A549 (cell line): Measurements from ENCODE around the gene ADGRG6. TPM values are rescaled to one million over a fixed set of nuclear protein-coding genes. Genes with fewer than 3 reads are reported as not detected.

ENCODE experiments used
- ATAC-seq, 2 experiments: fragments of 200-7000 bp in 1 of 2; fragments of >200 bp in 1 of 2; cut with Nextera tagmentation in 1 of 2; cut with Tn5 transposase in 1 of 2; 3 replicates each; pipeline versions ENCODE4 v1.8.0 to v1.9.1; 2018 to 2020; ENCODE audit warnings: mild to moderate bottlenecking in 1 of 2, moderate library complexity in 1 of 2
- CTCF ChIA-PET: fragments of 300-600 bp; sonication (Branson Sonifier 250); formaldehyde crosslinking; extraction: SDS; loops from one replicate; lab custom pipeline; 2021; ENCODE audit warnings: antibody characterized with exemption, inconsistent platforms; lab: Yijun Ruan, JAX
- POLR2A ChIA-PET: fragments of 350-600 bp; formaldehyde crosslinking; extraction: SDS; loops from one replicate; lab custom pipeline; 2021; ENCODE audit warnings: antibody characterized with exemption, inconsistent platforms; lab: Yijun Ruan, JAX
- DNase-seq, 2 experiments: peaks; one replicate each; pipeline versions ENCODE4 v3.0.0 to v3.0.0-alpha.2; 2011 to 2016; ENCODE audit warnings: low read depth in 1 of 2, low spot score in 1 of 2
- FAIRE-seq: peaks from 2 replicates; lab custom pipeline; 2011; peaks lifted over from hg19 to GRCh38; lab: Jason Lieb, UNC
- H3K27ac ChIP-seq, 2 experiments: fragments of >200 bp; sonication (Bioruptor Twin); formaldehyde crosslinking; 3 replicates each; pipeline ENCODE4 v1.5.1; 2016 to 2017
- H3K4me1 ChIP-seq: fragments of >200 bp; sonication (Bioruptor Twin); formaldehyde crosslinking; 3 replicates; pipeline ENCODE4 v1.6.1; 2016
- H3K4me2 ChIP-seq: fragments of >200 bp; sonication (Bioruptor Twin); formaldehyde crosslinking; 3 replicates; pipeline ENCODE4 v1.6.1; 2016
- H3K4me3 ChIP-seq: fragments of >200 bp; sonication (Bioruptor Twin); formaldehyde crosslinking; 3 replicates; pipeline ENCODE4 v1.5.1; 2016
- H3K9me3 ChIP-seq: fragments of >200 bp; sonication (Bioruptor Twin); formaldehyde crosslinking; 3 replicates; pipeline ENCODE4 v1.6.1; 2016
- CHD2 ChIP-seq: fragments of 150-350 bp; IDR thresholded peaks from 2 replicates; pipeline ENCODE4 v1.6.1; 2014; ENCODE audit warnings: low read length; ENCODE audit not compliant: partially characterized antibody
- E2F6 ChIP-seq: IDR thresholded peaks from 2 replicates; pipeline ENCODE4 v1.6.1; 2012; ENCODE audit warnings: low read depth, borderline replicate concordance
- EHF ChIP-seq: fragments of 250-450 bp; sonication (Bioruptor Pico); IDR thresholded peaks from 2 replicates; pipeline ENCODE4 v1.5.0; 2020; ENCODE audit warnings: mild to moderate bottlenecking
- EHMT2 ChIP-seq: fragments of 200-600 bp; sonication (generic); IDR thresholded peaks from 2 replicates; pipeline ENCODE4 v1.6.1; 2016; ENCODE audit warnings: antibody characterized with exemption, low read depth, mild to moderate bottlenecking, moderate library complexity
- EP300 ChIP-seq, 2 experiments: fragments of >200 bp; sonication (Bioruptor Twin); formaldehyde crosslinking; IDR thresholded peaks; 2 replicates in 1 of 2; 3 replicates in 1 of 2; pipeline ENCODE4 v1.6.1; 2016 to 2017
- ESRRA ChIP-seq: fragments of 150-350 bp; IDR thresholded peaks from 2 replicates; pipeline ENCODE4 v1.6.1; 2014; ENCODE audit warnings: mild to moderate bottlenecking, low read length, borderline replicate concordance
- FOSB ChIP-seq: fragments of 250-450 bp; sonication (Bioruptor Pico); IDR thresholded peaks from 2 replicates; pipeline ENCODE4 v1.5.0; 2020; ENCODE audit warnings: mild to moderate bottlenecking, moderate library complexity
- FOSL2 ChIP-seq, 2 experiments: fragments of 450-650 bp in 1 of 2; fragments of >200 bp in 1 of 2; sonication (Bioruptor Twin) in 1 of 2; formaldehyde crosslinking; IDR thresholded peaks; 2 replicates each; pipeline versions ENCODE4 v1.5.0 to v1.6.1; 2016 to 2020; ENCODE audit warnings: mild to moderate bottlenecking in 1 of 2, moderate library complexity in 1 of 2
- GATA3 ChIP-seq: IDR thresholded peaks from 2 replicates; pipeline ENCODE4 v1.6.1; 2012; ENCODE audit warnings: borderline replicate concordance
- HES2 ChIP-seq: fragments of >200 bp; sonication (Bioruptor Twin); formaldehyde crosslinking; IDR thresholded peaks from 2 replicates; pipeline ENCODE4 v1.6.1; 2016
- HOXB13 ChIP-seq: fragments of 250-450 bp; sonication (Bioruptor Pico); IDR thresholded peaks from 2 replicates; pipeline ENCODE4 v1.5.0; 2020; ENCODE audit warnings: low read depth, mild to moderate bottlenecking, moderate library complexity
- JUN ChIP-seq, 2 experiments: fragments of >200 bp; sonication (Bioruptor Twin); formaldehyde crosslinking; IDR thresholded peaks; 2 replicates in 1 of 2; 3 replicates in 1 of 2; pipeline ENCODE4 v1.6.1; 2016 to 2017
- JUNB ChIP-seq: fragments of >200 bp; sonication (Bioruptor Twin); formaldehyde crosslinking; IDR thresholded peaks from 2 replicates; pipeline ENCODE4 v1.6.1; 2016
- MAX ChIP-seq: IDR thresholded peaks from 2 replicates; pipeline ENCODE4 v1.6.1; 2012
- MAZ ChIP-seq: fragments of 150-350 bp; IDR thresholded peaks from 2 replicates; pipeline ENCODE4 v1.6.1; 2014; ENCODE audit warnings: antibody characterized with exemption, low read depth, low read length, borderline replicate concordance
- NPAS2 ChIP-seq: fragments of 250-450 bp; sonication (Bioruptor Pico); IDR thresholded peaks from 2 replicates; pipeline ENCODE4 v1.8.0; 2022; ENCODE audit warnings: mild to moderate bottlenecking, moderate library complexity, borderline replicate concordance
- PHF8 ChIP-seq: fragments of 200-600 bp; sonication (generic); IDR thresholded peaks from 2 replicates; pipeline ENCODE4 v1.6.1; 2016; ENCODE audit warnings: low read depth, mild to moderate bottlenecking, antibody characterized with exemption, moderate library complexity, borderline replicate concordance
- POLR2A ChIP-seq: IDR thresholded peaks from 2 replicates; pipeline ENCODE4 v1.6.1; 2012; ENCODE audit warnings: mild to moderate bottlenecking, low read length
- RAD21 ChIP-seq, 2 experiments: fragments of >200 bp in 1 of 2; sonication (Bioruptor Twin) in 1 of 2; formaldehyde crosslinking in 1 of 2; IDR thresholded peaks in 1 of 2; conservative IDR thresholded peaks in 1 of 2; 2 replicates in 1 of 2; 3 replicates in 1 of 2; pipeline ENCODE4 v1.6.1; 2012 to 2018; ENCODE audit warnings: inconsistent platforms in 1 of 2
- RFX5 ChIP-seq: fragments of 450-650 bp; IDR thresholded peaks from 2 replicates; pipeline ENCODE4 v1.7.1; 2014; ENCODE audit warnings: antibody characterized with exemption, mild to moderate bottlenecking, moderate library complexity
- SMC3 ChIP-seq: fragments of >200 bp; sonication (Bioruptor Twin); formaldehyde crosslinking; IDR thresholded peaks from 3 replicates; pipeline ENCODE4 v1.6.1; 2018; ENCODE audit warnings: inconsistent platforms
- SREBF2 ChIP-seq: fragments of 450-650 bp; IDR thresholded peaks from 2 replicates; pipeline ENCODE4 v1.6.1; 2014; ENCODE audit warnings: mild to moderate bottlenecking, moderate library complexity
- TFCP2L1 ChIP-seq: fragments of 250-450 bp; sonication (Bioruptor Pico); IDR thresholded peaks from 2 replicates; pipeline ENCODE4 v1.5.0; 2021; ENCODE audit warnings: mild to moderate bottlenecking
- TP53 ChIP-seq: fragments of 250-450 bp; sonication (Bioruptor Pico); IDR thresholded peaks from 2 replicates; pipeline ENCODE4 v1.5.0; 2021; ENCODE audit warnings: mild to moderate bottlenecking, moderate library complexity
- USF2 ChIP-seq: fragments of 450-650 bp; IDR thresholded peaks from 2 replicates; pipeline ENCODE4 v1.6.1; 2014; ENCODE audit warnings: antibody characterized with exemption
- ZC3H11A ChIP-seq: fragments of 450-650 bp; IDR thresholded peaks from 2 replicates; pipeline ENCODE4 v1.6.1; 2014; ENCODE audit warnings: antibody characterized with exemption, mild to moderate bottlenecking
- ZNF302 ChIP-seq: fragments of 250-450 bp; sonication (Bioruptor Pico); IDR thresholded peaks from 2 replicates; pipeline ENCODE4 v1.9.0; 2021; ENCODE audit warnings: inconsistent platforms, mild to moderate bottlenecking, moderate library complexity
- WGBS: methylation state at CpG from one replicate; pipeline ENCODE4 v1.1.6; 2017; ENCODE audit errors: missing lambda C conversion rate; 5-methylcytosine and 5-hydroxymethylcytosine counted together
- polyA plus RNA-seq, 4 experiments: library from polyadenylated mRNA; depleted of rRNA in 3 of 4; stranded (reverse); fragments of >200 nt; fragmentation: RNase III in 1 of 4; extraction: RNeasy Plus Mini Kit Qiagen cat#74134 plus additional on column Dnase treatment in 1 of 4; gene quantifications; 2 replicates in 3 of 4; 3 replicates in 1 of 4; pipeline ENCODE4 v1.2.3, GENCODE V29; 2011 to 2017

Gene ADGRG6
- polyA plus RNA-seq, 2 of the 4 experiments (the other 2 are of a cell fraction): 55.4 to 181 TPM

DNA sequence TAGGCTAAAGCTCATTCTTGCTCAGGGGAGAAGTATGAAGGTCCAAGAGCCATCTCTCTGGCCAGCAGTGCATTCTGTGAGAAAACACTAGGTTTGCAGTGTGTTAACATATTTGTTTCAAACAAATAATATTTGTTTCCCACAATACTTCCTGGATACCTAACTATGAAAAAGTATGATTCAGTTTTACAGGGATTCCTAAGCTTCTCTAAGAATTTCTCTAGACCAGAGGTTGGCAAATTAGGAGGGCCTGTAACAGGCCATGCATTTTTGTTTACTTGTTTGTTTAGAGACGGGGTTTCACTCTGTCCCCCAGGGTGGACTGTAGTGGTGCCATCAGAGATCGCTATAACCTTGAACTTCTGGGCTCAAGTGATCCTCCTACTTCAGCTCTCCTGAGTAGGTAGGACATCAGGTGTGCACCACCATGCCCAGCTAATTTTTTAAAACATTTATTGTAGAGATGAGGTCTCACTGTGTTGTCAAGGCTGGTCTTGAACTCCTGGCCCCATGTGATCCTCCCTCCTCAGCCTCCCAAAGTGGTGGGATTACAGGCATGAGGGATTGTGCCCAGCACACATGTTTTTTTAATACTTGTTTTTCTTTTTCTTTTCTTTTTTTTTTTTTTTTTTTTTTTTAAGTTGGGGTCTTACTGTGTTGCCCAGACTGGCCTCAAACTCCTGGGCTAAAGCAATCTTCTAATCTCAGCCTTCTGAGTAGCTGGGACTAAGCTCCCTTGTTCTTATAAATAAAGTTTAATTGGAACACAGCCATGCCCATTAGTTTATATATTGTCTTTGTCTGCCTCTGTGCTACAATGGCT lies 71.7 kb downstream of the ADGRG6 start:
- ChIA-PET CTCF (interaction anchor here (0.8 to 3.8 kb wide), 7 partner anchors 15 to 211 kb away, joined by 3 to 11 read pairs (median 3); no protein-coding TSS in a partner anchor), POLR2A (interaction anchor here (1.1 kb wide), 1 partner anchor 17 kb away, joined by 3 read pairs; no protein-coding TSS in a partner anchor)
- Histone ChIP-seq H3K27ac (peak overlapping the region; percentile 94 to 97), H3K4me2 (peak overlapping the region; percentile 92), H3K4me3 (no peak overlapping the region), H3K9me3 (no peaks in the 10 kb centered on the region), H3K4me1 (peaks cover 80% of the 10 kb centered on the region)
- DNase-seq (peak in 1 of 2 experiments; percentile 64), FAIRE-seq (no peak), ATAC-seq (peak in 1 of 2 experiments; percentile 50; a peak in 3 of 6 replicates)
- TF ChIP-seq CHD2 (no peak), TP53 (CRISPR knock-in tag) (no peak), E2F6 (no peak), SREBF2 (no peak), ESRRA (no peak), FOSB (CRISPR knock-in tag) (0 out of 2 replicates have a peak, but pooled peaks have one; percentile 12), JUNB (no peak), GATA3 (peak; percentile 71; the same call in 1 of the 2 replicates), RFX5 (no peak), JUN (IDR thresholded peaks at IDR 0.05) (peak in 1 of 2 experiments; percentile 7; a peak in 1 of 5 replicates), FOSL2 (IDR thresholded peaks at IDR 0.05) (no peak), FOSL2 (CRISPR knock-in tag; IDR thresholded peaks at IDR 0.05) (peak; percentile 47), TFCP2L1 (CRISPR knock-in tag) (no peak)
- 0% methylated on average over 2 of the region's 2 CpGs for WGBS

- Histone ChIP-seq H3K4me3 (no peak overlapping the region), H3K27ac (peak overlapping the region; percentile 94 to 97), H3K4me1 (peaks cover 81% of the 10 kb centered on the region)
- FAIRE-seq (no peak), ATAC-seq (no peak)
- TF ChIP-seq EHF (CRISPR knock-in tag) (peak; percentile 39; the same call in 1 of the 2 replicates), HOXB13 (CRISPR knock-in tag) (0 out of 2 replicates have a peak, but pooled peaks have one; percentile 17), ZNF302 (CRISPR knock-in tag) (no peak)
- TF ChIP-seq, all 56 proteins: peak for 2
- Histone ChIP-seq H3K4me2 (peak overlapping the region; percentile 92), H3K9me3 (no peaks in the 10 kb centered on the region)
- ChIA-PET POLR2A (interaction anchor here (5.0 kb wide), 1 partner anchor 73 kb away, joined by 35 read pairs; the partner anchor contains the start of gene ADGRG6), CTCF (interaction anchor here (1.3 to 3.8 kb wide), 3 partner anchors 14 to 74 kb away, joined by 3 to 11 read pairs (median 5); no protein-coding TSS in a partner anchor)
- 13% methylated on average over 4 of the region's 4 CpGs for WGBS
- DNase-seq: no peak
These were observed 72.4 kb downstream of the ADGRG6 start for GRCh38 chr6:142374091-142374770.

DNA sequence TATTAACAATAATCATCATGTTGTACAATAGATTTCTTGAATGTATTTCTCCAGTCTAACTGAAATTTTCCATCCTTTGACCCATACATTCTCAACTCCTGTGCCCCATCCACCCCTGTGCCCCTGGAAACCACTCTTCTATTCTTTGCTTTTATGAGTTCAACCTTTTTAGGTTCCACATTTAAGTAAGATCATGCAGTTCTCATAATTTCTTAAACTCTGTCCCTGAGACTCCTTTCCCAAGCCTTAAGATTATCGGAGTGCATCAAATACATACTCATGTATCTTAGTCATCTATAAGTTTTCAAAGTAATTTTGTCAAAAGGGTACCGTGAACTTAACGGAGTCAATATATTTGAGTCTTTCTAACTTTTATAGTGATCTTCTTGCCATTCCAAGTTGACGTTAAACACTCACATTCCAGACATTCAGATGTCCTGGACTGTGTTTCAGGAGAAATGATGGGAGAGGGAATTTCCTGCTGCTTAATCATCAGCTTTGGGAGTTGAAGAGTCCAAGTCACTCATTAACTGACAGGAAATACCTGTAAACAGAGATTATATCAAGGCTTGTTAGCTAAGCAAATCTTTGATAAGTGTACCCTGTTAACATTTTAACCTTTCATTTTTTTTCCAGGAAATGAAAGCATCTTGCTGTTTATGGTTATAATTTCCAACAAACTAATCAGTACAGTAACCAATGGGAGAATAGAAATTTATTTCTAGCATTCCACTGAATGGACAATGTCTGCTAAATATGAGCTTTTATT lies 73.3 kb downstream of the ADGRG6 start:
- H3K4me3 ChIP-seq: peak overlapping the region; percentile 25; the same call in 2 of the 3 replicates
- H3K9me3 ChIP-seq: no peaks in the 10 kb centered on the region
- FAIRE-seq (peak; percentile 70), DNase-seq (peak; percentile 56 to 97), ATAC-seq (peak; percentile 62 to 73)
- peak overlapping the region; percentile 92 for H3K4me2 ChIP-seq
- CTCF ChIA-PET: interaction anchor here (1.0 to 3.8 kb wide), 4 partner anchors 13 to 75 kb away, joined by 3 to 11 read pairs (median 4); no protein-coding TSS in a partner anchor
- peaks cover 81% of the 10 kb centered on the region for H3K4me1 ChIP-seq
- POLR2A ChIA-PET: interaction anchor here (1.4 to 5.0 kb wide), 3 partner anchors 14 to 228 kb away, joined by 4 to 35 read pairs (median 5); partner anchors contain the start of genes ADGRG6 and NMBR
- 0% methylated on average over 4 of the region's 4 CpGs for WGBS
- peak overlapping the region; percentile 94 to 97 for H3K27ac ChIP-seq
- peak; percentile 80 for TF ChIP-seq FOSL2 (IDR thresholded peaks at IDR 0.05)
- peak; percentile 92 for TF ChIP-seq FOSL2 (CRISPR knock-in tag; IDR thresholded peaks at IDR 0.05)
- TF ChIP-seq EP300 (IDR thresholded peaks at IDR 0.05): peak; percentile 93 to 98; a peak in 4 of 5 replicates
- peak; percentile 31; the same call in 1 of the 3 replicates for TF ChIP-seq SMC3
- 0 out of 2 replicates have a peak, but pooled peaks have one; percentile 30 for TF ChIP-seq FOSB (CRISPR knock-in tag)
- TF ChIP-seq RFX5: no peak
- peak; percentile 94 for TF ChIP-seq JUNB
- TF ChIP-seq GATA3: peak; percentile 100
- TF ChIP-seq SREBF2: no peak
- TF ChIP-seq USF2: no peak
- TF ChIP-seq ZC3H11A: no peak
- TF ChIP-seq MAZ: no peak
- peak; percentile 25 to 43; a peak in 3 of 5 replicates for TF ChIP-seq RAD21 (conservative IDR thresholded peaks at IDR 0.05 in 1 of 2, IDR thresholded peaks at IDR 0.05 in 1 of 2)
- TF ChIP-seq TP53 (CRISPR knock-in tag): no peak
- TF ChIP-seq NPAS2 (CRISPR knock-in tag): no peak
- peak; percentile 87 for TF ChIP-seq MAX
- no peak for TF ChIP-seq PHF8
- no peak for TF ChIP-seq HES2
- no peak for TF ChIP-seq EHMT2
- no peak for TF ChIP-seq POLR2A
